Retinal pigment epithelial cell (primary cell): ENCODE data around the gene NRXN2.

ENCODE experiments used
- DNase-seq: peaks from one replicate; pipeline ENCODE4 v3.0.0-alpha.2; 2010; ENCODE audit warnings: low read depth
- H3K4me3 ChIP-seq: 2 replicates; pipeline ENCODE4 v1.5.1; 2011; ENCODE audit warnings: mild to moderate bottlenecking, low read length, control low read depth, moderate library complexity
- CTCF ChIP-seq: conservative IDR thresholded peaks from 2 replicates; pipeline ENCODE4 v1.5.1; 2011; ENCODE audit warnings: low read depth, low read length, control low read depth, inconsistent platforms

Gene NRXN2

GRCh38 chr11:64724863-64725532 is 2.0 kb upstream of the NRXN2 start:
- TF ChIP-seq CTCF = no peak
- no peak overlapping the region for H3K4me3 ChIP-seq
- no peak for DNase-seq

GRCh38 chr11:64723907-64724862 is 1.2 kb upstream of the NRXN2 start:
- no peak overlapping the region for H3K4me3 ChIP-seq
- TF ChIP-seq CTCF = no peak
- DNase-seq = no peak

- H3K4me3 ChIP-seq = no peak overlapping the region
- TF ChIP-seq CTCF = no peak
- DNase-seq = no peak
Observed at GRCh38 chr11:64722141-64723065, 594 bp downstream of the NRXN2 start.

GRCh38 chr11:64721359-64721699 is 1.7 kb downstream of the NRXN2 start:
- DNase-seq = no peak
- TF ChIP-seq CTCF = no peak
- no peak overlapping the region for H3K4me3 ChIP-seq

DNA sequence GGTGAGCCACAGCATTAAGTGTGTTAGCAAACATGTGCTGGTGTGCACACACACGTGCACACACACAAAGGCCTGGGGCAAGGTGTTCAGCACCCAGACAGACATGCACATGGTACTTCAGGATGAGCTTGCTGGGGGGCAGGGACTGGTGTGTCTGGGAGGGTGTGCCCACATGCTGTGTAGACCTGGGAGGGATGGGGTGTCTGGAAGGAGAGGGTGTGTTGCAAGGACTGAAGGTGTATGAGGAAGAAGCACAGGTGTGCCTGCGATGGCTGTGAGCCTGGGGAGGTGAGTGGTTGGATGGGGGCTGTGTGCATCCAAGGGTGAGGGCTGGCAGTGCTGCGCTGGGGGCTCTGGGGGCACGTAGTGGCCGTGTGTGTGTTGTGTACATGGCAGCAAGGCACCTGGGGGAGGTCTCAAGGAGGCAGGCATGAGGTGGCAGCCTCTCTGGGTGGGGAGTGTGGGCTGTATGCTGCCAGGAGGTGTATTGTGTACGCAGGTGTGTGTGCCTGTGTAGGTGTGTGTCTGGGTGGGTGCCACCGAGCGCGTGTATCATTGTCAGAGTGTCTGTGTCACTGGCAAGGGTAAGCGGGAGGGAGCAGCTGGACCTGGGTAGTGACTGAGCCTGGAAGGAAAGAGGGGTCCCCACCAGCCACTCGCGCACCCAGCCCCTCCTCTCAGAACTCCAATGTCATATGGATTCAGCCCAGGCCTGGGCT is 2.2 kb downstream of the NRXN2 start:
- no peak overlapping the region for H3K4me3 ChIP-seq
- no peak for TF ChIP-seq CTCF
- no peak for DNase-seq

DNA sequence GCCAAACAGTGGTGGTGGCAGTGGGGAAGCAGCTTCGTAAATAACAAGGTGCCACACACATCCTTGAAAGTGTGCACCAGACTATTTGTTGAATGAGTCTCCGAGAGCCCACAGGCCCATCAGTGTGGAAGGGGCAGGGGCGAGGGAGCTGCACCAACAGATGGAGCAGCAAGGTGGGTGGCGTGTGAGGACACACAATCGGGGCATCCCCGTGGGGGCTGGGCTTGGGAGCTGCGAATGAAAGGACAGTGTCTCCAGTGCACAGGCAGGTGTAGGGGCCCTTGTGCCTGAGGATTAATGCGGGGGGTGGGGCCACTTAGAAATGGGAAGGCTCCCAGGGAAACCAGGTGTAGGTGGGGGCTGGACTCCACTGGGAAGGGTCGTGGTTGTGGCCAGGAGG is 2.8 kb downstream of the NRXN2 start:
- H3K4me3 ChIP-seq = no peak overlapping the region
- no peak for TF ChIP-seq CTCF
- DNase-seq = no peak
